SK-N-SH (cell line): ENCODE measurements around the gene SACS. TPM values are rescaled to one million over a fixed set of nuclear protein-coding genes. Genes with fewer than 3 reads are reported as not detected.

Experiments
- CTCF ChIA-PET: fragments of 300-600, 350-600 bp; formaldehyde crosslinking; extraction: SDS; loops from one replicate; lab custom pipeline; 2021; lab: Yijun Ruan, JAX
- POLR2A ChIA-PET: fragments of 350-600 bp; sonication (Branson Sonifier 250); formaldehyde crosslinking; extraction: SDS; loops from one replicate; lab custom pipeline; 2020; ENCODE audit warnings: antibody characterized with exemption, inconsistent platforms; lab: Yijun Ruan, JAX
- DNase-seq: peaks from one replicate; pipeline ENCODE4 v3.0.0; 2012
- H2AFZ ChIP-seq: fragments of 200-600 bp; sonication (generic); 2 replicates; pipeline ENCODE4 v1.8.1; 2016; ENCODE audit warnings: antibody characterized with exemption, mild to moderate bottlenecking, low read depth
- H3F3A ChIP-seq: fragments of 200-600 bp; sonication (generic); replicated peaks from 2 replicates; pipeline ENCODE3; 2016; ENCODE audit warnings: antibody characterized with exemption, mild to moderate bottlenecking; ENCODE audit not compliant: insufficient read depth
- H3K27ac ChIP-seq, 2 experiments: fragments of 200-500 bp in 1 of 2; fragments of 200-600 bp in 1 of 2; sonication (Bioruptor generic) in 1 of 2; sonication (generic), shearing (Covaris generic) in 1 of 2; 2 replicates each; pipeline versions ENCODE4 v1.5.1 to v1.6.1; 2014 to 2016; ENCODE audit warnings: low read depth in 2 of 2, inconsistent platforms in 1 of 2, low read length in 1 of 2, mild to moderate bottlenecking in 1 of 2, mixed read lengths in 1 of 2
- H3K27me3 ChIP-seq: fragments of 200-600 bp; sonication (generic), shearing (Covaris generic); 2 replicates; pipeline ENCODE4 v1.6.1; 2016; ENCODE audit warnings: mixed run types; ENCODE audit not compliant: insufficient read depth
- H3K36me3 ChIP-seq, 2 experiments: fragments of 200-500 bp in 1 of 2; fragments of 200-600 bp in 1 of 2; sonication (Bioruptor generic) in 1 of 2; sonication (generic) in 1 of 2; replicated peaks in 1 of 2; 2 replicates each; pipeline versions ENCODE3 to v1.5.1; 2014 to 2016; ENCODE audit warnings: low read length in 1 of 2, mild to moderate bottlenecking in 1 of 2; ENCODE audit not compliant: insufficient read depth in 2 of 2, control insufficient read depth in 1 of 2
- H3K4me1 ChIP-seq, 2 experiments: fragments of 200-500 bp in 1 of 2; fragments of 200-600 bp in 1 of 2; sonication (Bioruptor generic) in 1 of 2; sonication (generic), shearing (Covaris generic) in 1 of 2; 2 replicates each; pipeline versions ENCODE4 v1.5.1 to v1.6.1; 2014 to 2016; ENCODE audit warnings: low read depth in 1 of 2, low read length in 1 of 2, mixed run types in 1 of 2; ENCODE audit not compliant: insufficient read depth in 2 of 2, control insufficient read depth in 1 of 2
- H3K4me2 ChIP-seq: fragments of 200-600 bp; sonication (generic), shearing (Covaris generic); 2 replicates; pipeline ENCODE4 v1.6.1; 2017; ENCODE audit warnings: mixed run types
- H3K4me3 ChIP-seq, 2 experiments: fragments of 200-500 bp in 1 of 2; fragments of 200-600 bp in 1 of 2; sonication (Bioruptor generic) in 1 of 2; sonication (generic), shearing (Covaris generic) in 1 of 2; 2 replicates each; pipeline versions ENCODE4 v1.5.1 to v1.8.1; 2014 to 2016; ENCODE audit warnings: low read depth in 2 of 2, inconsistent platforms in 1 of 2, low read length in 1 of 2, mild to moderate bottlenecking in 1 of 2, mixed read lengths in 1 of 2, moderate library complexity in 1 of 2
- H3K79me2 ChIP-seq: fragments of 200-600 bp; sonication (generic); 2 replicates; pipeline ENCODE4 v1.8.1; 2017; ENCODE audit warnings: mild to moderate bottlenecking; ENCODE audit not compliant: insufficient read depth
- H3K9ac ChIP-seq: fragments of 200-600 bp; sonication (generic); 2 replicates; pipeline ENCODE4 v1.6.1; 2017; ENCODE audit warnings: mixed run types
- H3K9me2 ChIP-seq: fragments of 200-600 bp; sonication (generic); 2 replicates; pipeline ENCODE4 v1.6.1; 2017; ENCODE audit warnings: mixed run types
- H3K9me3 ChIP-seq: fragments of 200-600 bp; sonication (generic); 2 replicates; pipeline ENCODE4 v1.6.1; 2017; ENCODE audit warnings: mixed run types, mild to moderate bottlenecking, moderate library complexity
- H4K20me1 ChIP-seq: fragments of 200-600 bp; sonication (generic); 2 replicates; pipeline ENCODE4 v1.6.1; 2017; ENCODE audit warnings: mild to moderate bottlenecking, mixed run types; ENCODE audit not compliant: insufficient read depth
- CHD2 ChIP-seq: fragments of 150-350 bp; IDR thresholded peaks from 2 replicates; pipeline ENCODE4 v1.6.1; 2018; ENCODE audit warnings: low read length; ENCODE audit not compliant: partially characterized antibody
- ELF1 ChIP-seq: IDR thresholded peaks from 2 replicates; pipeline ENCODE4 v1.4.0; 2012
- EP300 ChIP-seq, 2 experiments: IDR thresholded peaks; 2 replicates each; pipeline versions ENCODE4 v1.4.0 to v1.6.1; 2012; ENCODE audit warnings: borderline replicate concordance in 1 of 2, low read depth in 1 of 2, low read length in 1 of 2
- EZH2phosphoT487 ChIP-seq: fragments of 200-600 bp; sonication (generic); IDR thresholded peaks from 2 replicates; pipeline ENCODE4 v1.6.1; 2017; ENCODE audit warnings: low read depth, mixed run types, mild to moderate bottlenecking, antibody characterized with exemption, moderate library complexity, borderline replicate concordance
- FOSL2 ChIP-seq: IDR thresholded peaks from 2 replicates; pipeline ENCODE4 v1.4.0; 2012; ENCODE audit warnings: low read depth, mild to moderate bottlenecking, moderate library complexity, borderline replicate concordance
- FOXJ3 ChIP-seq: sonication (generic); formaldehyde crosslinking; IDR thresholded peaks from 2 replicates; pipeline ENCODE4 v1.5.1; 2020; ENCODE audit warnings: mild to moderate bottlenecking, missing genetic modification reagents
- FOXM1 ChIP-seq: IDR thresholded peaks from 2 replicates; pipeline ENCODE4 v1.4.0; 2012; ENCODE audit warnings: low read depth, mild to moderate bottlenecking
- JUND ChIP-seq: IDR thresholded peaks from 2 replicates; pipeline ENCODE4 v1.4.0; 2012
- MXI1 ChIP-seq: IDR thresholded peaks from 2 replicates; pipeline ENCODE4 v1.6.1; 2012; ENCODE audit warnings: mild to moderate bottlenecking, low read depth, low read length, improper control_type of control experiment
- NFIC ChIP-seq: IDR thresholded peaks from 2 replicates; pipeline ENCODE4 v1.4.0; 2012; ENCODE audit warnings: borderline replicate concordance
- NRF1 ChIP-seq: IDR thresholded peaks from 2 replicates; pipeline ENCODE4 v1.6.1; 2012; ENCODE audit warnings: low read depth, mild to moderate bottlenecking, low read length
- POLR2AphosphoS5 ChIP-seq: IDR thresholded peaks from 2 replicates; pipeline ENCODE4 v1.6.1; 2012; ENCODE audit warnings: low read depth, low read length
- RAD21 ChIP-seq: IDR thresholded peaks from 2 replicates; pipeline ENCODE4 v1.6.1; 2012; ENCODE audit warnings: mild to moderate bottlenecking, low read length
- REST ChIP-seq: IDR thresholded peaks from 2 replicates; pipeline ENCODE4 v1.6.1; 2012; ENCODE audit warnings: mild to moderate bottlenecking, low read depth, low read length, moderate library complexity
- RFX5 ChIP-seq: IDR thresholded peaks from 2 replicates; pipeline ENCODE4 v1.6.1; 2012; ENCODE audit warnings: mild to moderate bottlenecking, improper control_type of control experiment, low read length
- RXRA ChIP-seq: IDR thresholded peaks from 2 replicates; pipeline ENCODE4 v1.4.0; 2012; ENCODE audit warnings: low read depth, mild to moderate bottlenecking, borderline replicate concordance
- SIN3A ChIP-seq: IDR thresholded peaks from 2 replicates; pipeline ENCODE4 v1.6.1; 2012; ENCODE audit warnings: low read depth, mild to moderate bottlenecking, low read length, moderate library complexity, borderline replicate concordance
- TCF12 ChIP-seq: IDR thresholded peaks from 2 replicates; pipeline ENCODE4 v1.4.0; 2012
- WGBS: methylation state at CpG from one replicate; pipeline ENCODE4 v1.1.6; 2017; ENCODE audit warnings: low lambda C conversion rate; 5-methylcytosine and 5-hydroxymethylcytosine counted together
- polyA plus RNA-seq, 3 experiments: library from polyadenylated mRNA; depleted of rRNA; stranded (reverse); fragments of >200 nt; gene quantifications; 2 replicates each; pipeline ENCODE4 v1.2.3, GENCODE V29; 2012
- TF ChIP-seq, protein P1 (sequence below): IDR thresholded peaks from 2 replicates; pipeline ENCODE4; 2012
- TF ChIP-seq, protein P2 (sequence below): IDR thresholded peaks from 2 replicates; pipeline ENCODE4 v1.4.0; 2012; ENCODE audit warnings: low read depth

The SACS gene
- polyA plus RNA-seq, 1 of the 3 experiments (the other 2 are of a cell fraction): 5.9 TPM

DNA sequence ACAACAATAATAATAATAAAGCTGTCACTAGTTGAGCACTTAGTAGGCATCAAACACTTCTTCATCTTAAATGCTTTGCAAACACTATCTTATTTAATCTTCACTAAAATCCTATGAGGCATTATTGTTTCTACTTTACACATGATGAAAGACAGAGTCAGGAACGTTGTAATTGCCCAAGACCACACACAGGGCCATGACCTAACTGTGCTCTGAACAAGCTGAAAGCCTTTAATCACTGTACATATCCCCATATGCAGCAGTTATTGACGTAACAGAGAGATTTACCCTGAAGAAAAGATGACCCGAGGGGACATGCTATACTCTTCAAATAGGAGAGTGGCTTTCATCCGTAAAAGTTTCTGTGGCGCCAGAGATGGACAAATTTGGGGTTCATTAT lies 53.0 kb downstream of the SACS start:
- peak overlapping the region in 1 of 2 experiments; percentile 100; a peak in 2 of 4 replicates for H3K27ac ChIP-seq
- POLR2A ChIA-PET: no interaction called here
- H3K9ac ChIP-seq: no peak overlapping the region
- H3K4me2 ChIP-seq: no peak overlapping the region
- DNase-seq: no peak
- H3K4me3 ChIP-seq: no peak overlapping the region
- TF ChIP-seq, protein P1, sequence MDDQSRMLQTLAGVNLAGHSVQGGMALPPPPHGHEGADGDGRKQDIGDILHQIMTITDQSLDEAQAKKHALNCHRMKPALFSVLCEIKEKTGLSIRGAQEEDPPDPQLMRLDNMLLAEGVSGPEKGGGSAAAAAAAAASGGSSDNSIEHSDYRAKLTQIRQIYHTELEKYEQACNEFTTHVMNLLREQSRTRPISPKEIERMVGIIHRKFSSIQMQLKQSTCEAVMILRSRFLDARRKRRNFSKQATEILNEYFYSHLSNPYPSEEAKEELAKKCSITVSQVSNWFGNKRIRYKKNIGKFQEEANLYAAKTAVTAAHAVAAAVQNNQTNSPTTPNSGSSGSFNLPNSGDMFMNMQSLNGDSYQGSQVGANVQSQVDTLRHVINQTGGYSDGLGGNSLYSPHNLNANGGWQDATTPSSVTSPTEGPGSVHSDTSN: no peak
- no peak for TF ChIP-seq MXI1
- H3K36me3 ChIP-seq: no peaks in the 10 kb centered on the region
- H3K4me1 ChIP-seq: peaks cover 11 to 24% of the 10 kb centered on the region in 2 experiments
- peaks cover 70% of the 10 kb centered on the region for H3K79me2 ChIP-seq
- H3K9me3 ChIP-seq: no peaks in the 10 kb centered on the region
- peaks cover 41% of the 10 kb centered on the region for H3F3A ChIP-seq
- H4K20me1 ChIP-seq: no peaks in the 10 kb centered on the region
- H2AFZ ChIP-seq: no peak overlapping the region
- no peaks in the 10 kb centered on the region for H3K27me3 ChIP-seq
- no peaks in the 10 kb centered on the region for H3K9me2 ChIP-seq
- CTCF ChIA-PET: no interaction called here
- WGBS: 79% methylated on average over 5 of the region's 5 CpGs

DNA sequence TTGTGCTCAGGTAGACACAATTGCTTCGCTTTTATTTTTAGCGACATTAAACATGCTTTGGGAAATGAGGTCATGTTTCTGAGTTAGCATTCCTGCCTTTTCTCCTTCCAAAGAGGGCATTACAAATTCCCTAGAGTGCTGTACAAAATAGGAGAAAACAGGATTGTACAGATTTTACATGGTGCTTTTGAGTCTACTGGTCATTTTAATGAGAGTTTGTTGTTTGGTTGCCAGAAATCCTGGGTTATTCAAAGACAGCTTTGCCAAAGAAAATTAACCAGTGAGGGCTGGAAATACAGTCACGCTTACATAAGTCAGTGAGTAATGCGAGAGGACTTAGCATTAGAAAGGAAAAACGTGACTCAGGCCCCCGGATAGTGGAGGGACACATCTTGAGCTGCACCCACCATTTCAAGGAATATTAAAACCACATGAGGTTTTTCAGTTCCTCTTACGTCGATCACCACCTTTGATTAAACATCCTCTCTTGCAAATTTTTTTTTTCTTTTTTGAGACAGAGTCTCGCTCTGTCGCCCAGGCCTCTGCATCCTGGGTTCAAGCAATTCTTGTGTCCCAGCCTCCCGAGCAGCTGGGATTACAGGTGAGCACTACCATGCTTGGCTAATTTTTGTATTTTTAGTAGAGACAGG lies 55.4 kb downstream of the SACS start:
- DNase-seq: no peak
- 18% methylated on average over 11 of the region's 11 CpGs for WGBS
- H3K79me2 ChIP-seq: peaks cover 71% of the 10 kb centered on the region
- H3K9ac ChIP-seq: peak overlapping the region; percentile 71
- no peaks in the 10 kb centered on the region for H3K9me3 ChIP-seq
- peaks cover 0 to 12% of the 10 kb centered on the region in 2 experiments for H3K36me3 ChIP-seq
- peaks cover 10% of the 10 kb centered on the region for H4K20me1 ChIP-seq
- POLR2A ChIA-PET: no interaction called here
- peak overlapping the region; percentile 71 for H3K4me2 ChIP-seq
- CTCF ChIA-PET: no interaction called here
- no peaks in the 10 kb centered on the region for H3K27me3 ChIP-seq
- peak overlapping the region in 1 of 2 experiments; percentile 34; a peak in 2 of 4 replicates for H3K4me3 ChIP-seq
- H3K9me2 ChIP-seq: no peaks in the 10 kb centered on the region
- peak overlapping the region; percentile 60 to 100; a peak in 3 of 4 replicates for H3K27ac ChIP-seq
- peaks cover 36% of the 10 kb centered on the region for H3F3A ChIP-seq
- no peak overlapping the region for H2AFZ ChIP-seq
- H3K4me1 ChIP-seq: peaks cover 17 to 25% of the 10 kb centered on the region in 2 experiments
- peak; percentile 80 for TF ChIP-seq RXRA
- peak; percentile 58 for TF ChIP-seq FOXM1
- no peak for TF ChIP-seq ELF1
- TF ChIP-seq, protein P1: peak; percentile 63
- peak in 1 of 2 experiments; percentile 89; a peak in 3 of 4 replicates for TF ChIP-seq EP300 (IDR thresholded peaks at IDR 0.05; ENCODE audit: borderline replicate concordance in 1 of 2, low read depth in 1 of 2, low read length in 1 of 2)
- TF ChIP-seq, protein P2, sequence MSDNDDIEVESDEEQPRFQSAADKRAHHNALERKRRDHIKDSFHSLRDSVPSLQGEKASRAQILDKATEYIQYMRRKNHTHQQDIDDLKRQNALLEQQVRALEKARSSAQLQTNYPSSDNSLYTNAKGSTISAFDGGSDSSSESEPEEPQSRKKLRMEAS: peak; percentile 73
- no peak for TF ChIP-seq SIN3A
- TF ChIP-seq EZH2phosphoT487: no peak
- TF ChIP-seq REST: no peak
- no peak for TF ChIP-seq RFX5
- TF ChIP-seq NFIC: peak; percentile 92
- peak; percentile 93 for TF ChIP-seq FOSL2
- TF ChIP-seq NRF1: no peak
- no peak for TF ChIP-seq FOXJ3
- TF ChIP-seq JUND: peak; percentile 84
- TF ChIP-seq RAD21: no peak
- TF ChIP-seq MXI1: no peak
- peak; percentile 93 for TF ChIP-seq TCF12
- peak; percentile 41; the same call in 1 of the 2 replicates for TF ChIP-seq POLR2AphosphoS5
- TF ChIP-seq CHD2: no peak
